ENCODE results near the gene FLNA.

- TF ChIP-seq POLR2A (conservative IDR thresholded peaks at IDR 0.05): peak; percentile 53; the same call in 1 of the 2 replicates
- TF ChIP-seq TCF7L2 (IDR thresholded peaks at IDR 0.05; ENCODE audit: low read depth, low read length): no peak
- TF ChIP-seq HOMEZ (CRISPR knock-in tag; IDR thresholded peaks at IDR 0.05): no peak
- no peak for TF ChIP-seq ELF1 (tag; IDR thresholded peaks at IDR 0.05)
Measured at GRCh38 chrX:154382483-154383069, 8.1 kb upstream of the FLNA start.
